Measurements from ENCODE around the gene MSRB1.

MSRB1 gene

DNA sequence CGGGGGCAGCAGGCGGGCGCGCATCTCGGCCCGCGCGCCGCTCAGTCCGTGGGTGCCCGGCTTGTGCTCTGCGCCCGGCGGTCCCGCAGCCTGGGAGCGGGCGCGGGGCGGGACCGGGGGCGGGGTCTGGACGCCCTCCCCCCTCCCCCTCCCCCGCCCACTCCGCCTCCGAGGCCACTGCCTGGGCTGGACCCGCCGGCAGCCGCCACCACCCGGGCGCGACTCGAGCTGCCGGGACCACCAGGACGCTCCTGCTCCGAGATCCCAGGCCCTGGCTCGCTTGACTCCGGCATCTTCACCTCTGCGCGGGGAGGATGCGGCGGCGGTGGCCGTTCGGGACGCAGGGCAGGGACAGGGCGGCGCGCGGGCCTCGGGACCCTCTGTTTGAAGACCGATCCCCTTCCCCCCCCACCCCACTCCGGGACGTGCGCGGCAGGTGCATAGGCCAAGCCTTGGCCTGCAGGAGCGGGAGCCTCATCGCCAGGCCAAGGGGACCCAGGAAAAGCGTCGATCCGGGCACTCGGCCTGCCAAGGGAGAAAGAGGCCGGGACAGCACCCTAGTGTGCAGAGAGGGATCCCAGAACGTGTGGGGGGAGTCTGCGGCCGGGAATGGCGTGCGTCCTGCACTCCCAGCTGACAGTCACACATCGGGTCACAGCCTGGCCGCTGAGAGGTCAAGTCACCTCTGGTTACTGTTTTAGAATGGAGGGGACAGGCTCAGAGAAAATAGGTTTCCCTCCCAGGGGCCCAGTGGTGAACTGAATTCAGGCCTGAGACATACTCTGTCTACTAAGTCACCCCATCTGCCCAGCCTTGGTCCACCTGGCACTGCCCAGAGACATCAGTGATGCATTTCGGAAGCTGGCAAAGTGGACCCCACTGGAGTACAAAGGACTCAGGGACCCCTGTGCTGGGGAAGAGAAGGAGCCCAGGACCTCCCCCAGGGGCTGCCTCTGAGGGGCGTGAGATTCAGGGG is 24.4 kb downstream of the MSRB1 start, which contains the start of gene HS3ST6:
HS3ST6 (minus strand) TSS at position 65 of the 976 bp plus-strand sequence. CDS start 92 bp downstream, outside the sequence.
- H3K9me3 ChIP-seq (ENCODE audit: severe bottlenecking) = no peaks in the 10 kb centered on the region
- H3K36me3 ChIP-seq = no peaks in the 10 kb centered on the region
- peaks cover 40% of the 10 kb centered on the region for H3K27me3 ChIP-seq (ENCODE audit: insufficient read depth, low read depth, severe bottlenecking)
- no peak within 1 kb of the TSS for H3K27ac ChIP-seq
- no peak for DNase-seq
- TF ChIP-seq, protein P1, sequence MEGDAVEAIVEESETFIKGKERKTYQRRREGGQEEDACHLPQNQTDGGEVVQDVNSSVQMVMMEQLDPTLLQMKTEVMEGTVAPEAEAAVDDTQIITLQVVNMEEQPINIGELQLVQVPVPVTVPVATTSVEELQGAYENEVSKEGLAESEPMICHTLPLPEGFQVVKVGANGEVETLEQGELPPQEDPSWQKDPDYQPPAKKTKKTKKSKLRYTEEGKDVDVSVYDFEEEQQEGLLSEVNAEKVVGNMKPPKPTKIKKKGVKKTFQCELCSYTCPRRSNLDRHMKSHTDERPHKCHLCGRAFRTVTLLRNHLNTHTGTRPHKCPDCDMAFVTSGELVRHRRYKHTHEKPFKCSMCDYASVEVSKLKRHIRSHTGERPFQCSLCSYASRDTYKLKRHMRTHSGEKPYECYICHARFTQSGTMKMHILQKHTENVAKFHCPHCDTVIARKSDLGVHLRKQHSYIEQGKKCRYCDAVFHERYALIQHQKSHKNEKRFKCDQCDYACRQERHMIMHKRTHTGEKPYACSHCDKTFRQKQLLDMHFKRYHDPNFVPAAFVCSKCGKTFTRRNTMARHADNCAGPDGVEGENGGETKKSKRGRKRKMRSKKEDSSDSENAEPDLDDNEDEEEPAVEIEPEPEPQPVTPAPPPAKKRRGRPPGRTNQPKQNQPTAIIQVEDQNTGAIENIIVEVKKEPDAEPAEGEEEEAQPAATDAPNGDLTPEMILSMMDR (IDR thresholded peaks at IDR 0.05; ENCODE audit: low read depth, low read length) = no peak
- H3K4me3 ChIP-seq (ENCODE audit: low read depth, low read length) = peak within 1 kb of the TSS; percentile 23

DNA sequence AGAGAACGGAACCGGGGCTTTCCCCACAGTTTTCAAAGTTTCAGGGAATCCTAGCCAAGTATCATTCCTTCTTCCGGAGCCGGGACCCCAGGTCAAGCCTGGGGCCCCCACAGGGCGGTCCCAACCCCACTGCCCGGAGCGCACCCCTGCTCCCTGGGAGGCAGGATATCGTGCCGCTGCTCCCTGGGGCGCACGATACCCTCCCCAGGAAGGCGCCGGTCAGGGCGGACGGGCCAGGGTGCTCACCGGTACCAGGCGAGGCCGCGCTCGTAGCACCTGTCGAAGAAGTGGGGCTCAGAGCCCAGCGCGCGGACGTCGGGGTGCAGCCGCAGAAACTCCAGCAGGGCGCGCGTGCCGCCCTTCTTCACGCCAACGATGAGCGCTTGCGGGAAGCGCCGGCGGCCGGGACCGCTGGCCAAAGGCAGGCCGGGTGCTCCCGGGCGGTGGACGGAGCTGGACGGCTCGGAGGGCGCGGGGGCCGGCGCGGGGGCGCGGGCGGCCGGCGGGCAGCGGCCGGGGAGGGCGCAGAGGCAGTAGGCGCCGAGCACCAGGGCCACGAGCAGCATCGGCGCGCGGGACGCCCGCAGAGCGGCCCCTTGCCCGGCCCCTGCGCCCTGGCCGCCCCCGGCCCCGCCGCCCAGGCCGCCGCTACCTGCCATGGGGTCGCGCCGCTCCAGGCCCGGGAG is 25.2 kb downstream of the MSRB1 start:
- Histone ChIP-seq H3K4me3 (ENCODE audit: low read depth, low read length) (peak overlapping the region; percentile 19), H3K9me3 (ENCODE audit: severe bottlenecking) (no peaks in the 10 kb centered on the region), H3K27me3 (ENCODE audit: insufficient read depth, low read depth, severe bottlenecking) (peaks cover 40% of the 10 kb centered on the region), H3K36me3 (no peaks in the 10 kb centered on the region), H3K27ac (no peak overlapping the region)
- no peak for DNase-seq
- TF ChIP-seq, protein P1 (IDR thresholded peaks at IDR 0.05; ENCODE audit: low read depth, low read length) = no peak

DNA sequence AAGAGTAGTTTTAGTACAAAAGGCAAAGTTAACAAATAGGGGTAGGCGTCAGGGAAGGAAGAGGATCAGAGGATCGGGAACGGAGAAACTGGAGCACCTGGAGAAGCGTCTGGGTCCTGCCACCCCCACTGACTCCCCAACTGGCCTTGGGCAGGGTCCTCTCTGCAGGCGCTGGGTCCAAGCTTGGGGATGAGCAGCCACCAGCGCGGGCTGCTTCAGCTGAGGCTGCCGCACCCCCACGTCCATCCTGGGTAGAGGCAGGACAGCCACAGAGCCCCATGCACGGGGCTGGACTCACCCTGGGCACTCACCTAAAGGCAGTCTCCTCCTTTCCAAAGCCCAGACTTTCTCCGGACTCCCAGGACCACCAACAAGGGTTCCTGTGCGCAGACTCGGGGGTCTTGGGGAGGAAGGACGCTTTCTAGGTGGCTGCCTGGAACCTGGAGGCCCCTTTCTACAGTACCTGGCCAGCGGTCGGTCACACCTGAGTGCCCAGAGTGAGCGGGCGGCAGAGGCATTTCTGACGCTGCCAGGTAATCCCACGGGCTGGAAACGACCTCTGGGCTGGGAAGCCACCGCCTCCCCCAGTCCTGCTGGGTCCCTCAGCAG is 25.8 kb downstream of the MSRB1 start:
- no peaks in the 10 kb centered on the region for H3K9me3 ChIP-seq (ENCODE audit: severe bottlenecking)
- H3K36me3 ChIP-seq = no peaks in the 10 kb centered on the region
- no peak overlapping the region for H3K27ac ChIP-seq
- no peak overlapping the region; the same call in 1 of the 2 replicates for H3K4me3 ChIP-seq (ENCODE audit: low read depth, low read length)
- TF ChIP-seq, protein P1 (IDR thresholded peaks at IDR 0.05; ENCODE audit: low read depth, low read length) = no peak
- no peak for DNase-seq
- peaks cover 40% of the 10 kb centered on the region for H3K27me3 ChIP-seq (ENCODE audit: insufficient read depth, low read depth, severe bottlenecking)

DNA sequence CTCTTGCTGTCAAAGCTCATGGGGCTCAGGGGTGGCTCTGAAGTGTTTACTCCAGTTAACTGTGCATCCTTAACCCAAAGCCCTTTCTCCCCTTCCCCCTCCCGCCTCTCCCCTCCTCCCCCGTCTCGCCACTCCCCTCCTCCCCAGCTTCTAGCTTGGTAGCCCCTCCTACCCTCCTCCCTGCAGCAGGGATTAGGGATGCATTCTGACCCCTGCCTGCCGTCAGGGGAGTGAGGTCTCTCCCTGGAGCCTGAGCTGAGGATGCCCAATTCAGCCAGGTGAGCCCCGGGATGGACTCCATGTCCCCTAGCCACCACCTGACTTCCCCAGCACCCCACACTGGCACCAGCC is 26.4 kb downstream of the MSRB1 start:
- no peak for DNase-seq
- Histone ChIP-seq H3K9me3 (ENCODE audit: severe bottlenecking) (no peaks in the 10 kb centered on the region), H3K4me3 (ENCODE audit: low read depth, low read length) (no peak overlapping the region), H3K27me3 (ENCODE audit: insufficient read depth, low read depth, severe bottlenecking) (peaks cover 40% of the 10 kb centered on the region), H3K27ac (no peak overlapping the region), H3K36me3 (no peaks in the 10 kb centered on the region)
- TF ChIP-seq, protein P1 (IDR thresholded peaks at IDR 0.05; ENCODE audit: low read depth, low read length) = no peak

DNA sequence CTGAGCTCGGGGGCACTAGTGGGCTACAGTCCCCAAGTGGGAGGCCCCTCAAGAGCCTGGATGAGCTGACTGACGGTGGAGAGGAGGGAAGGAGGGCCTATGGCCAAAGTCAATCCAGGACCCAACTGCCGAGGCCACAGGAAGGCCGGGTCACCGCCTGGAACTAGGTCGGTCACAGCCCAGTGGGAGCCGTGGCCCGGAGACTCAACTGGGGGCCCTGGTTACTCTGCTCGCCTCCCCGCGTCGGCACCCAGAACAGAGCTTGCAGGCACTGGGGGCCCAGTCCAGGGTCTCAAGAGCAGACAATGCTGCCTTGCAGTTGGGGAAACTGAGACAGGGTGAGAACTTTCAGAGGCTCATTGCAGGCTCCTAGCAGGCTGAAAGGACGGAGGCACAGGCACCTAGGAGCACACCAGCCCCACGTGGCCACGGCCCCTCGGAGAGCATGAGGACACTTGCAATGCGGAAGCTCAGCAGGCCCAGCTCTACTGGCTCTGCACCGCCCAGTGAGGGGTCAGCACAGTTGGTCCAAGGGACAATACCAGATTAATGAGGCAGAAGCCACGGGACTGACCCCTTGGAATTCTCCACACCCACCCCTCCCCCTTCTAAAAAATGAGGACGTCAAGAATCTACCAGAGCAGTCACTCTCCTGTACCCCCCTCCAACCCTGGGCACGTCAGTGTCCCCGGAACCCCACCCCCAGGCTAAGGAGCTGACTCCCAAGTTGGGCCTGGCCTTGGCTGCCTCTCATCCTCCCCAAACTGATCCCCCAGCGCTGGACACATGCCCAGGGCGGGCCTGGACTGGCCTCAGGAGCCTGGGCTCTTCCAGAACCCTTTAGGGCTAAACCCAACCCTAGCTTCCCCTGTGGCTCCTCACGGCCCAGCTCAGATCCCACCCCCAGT is 27.0 kb downstream of the MSRB1 start:
- DNase-seq = no peak
- TF ChIP-seq, protein P1 (IDR thresholded peaks at IDR 0.05; ENCODE audit: low read depth, low read length) = no peak
- H3K9me3 ChIP-seq (ENCODE audit: severe bottlenecking) = no peaks in the 10 kb centered on the region
- peaks cover 34% of the 10 kb centered on the region for H3K27me3 ChIP-seq (ENCODE audit: insufficient read depth, low read depth, severe bottlenecking)
- no peaks in the 10 kb centered on the region for H3K36me3 ChIP-seq
- no peak overlapping the region for H3K27ac ChIP-seq
- no peak overlapping the region for H3K4me3 ChIP-seq (ENCODE audit: low read depth, low read length)
